Measurements from ENCODE around the gene TMEM106C. TPM values are rescaled to one million over a fixed set of nuclear protein-coding genes. Genes with fewer than 3 reads are reported as not detected.

Gene TMEM106C
- total RNA-seq, 1 experiment from 2014 or later, result 281 TPM

DNA sequence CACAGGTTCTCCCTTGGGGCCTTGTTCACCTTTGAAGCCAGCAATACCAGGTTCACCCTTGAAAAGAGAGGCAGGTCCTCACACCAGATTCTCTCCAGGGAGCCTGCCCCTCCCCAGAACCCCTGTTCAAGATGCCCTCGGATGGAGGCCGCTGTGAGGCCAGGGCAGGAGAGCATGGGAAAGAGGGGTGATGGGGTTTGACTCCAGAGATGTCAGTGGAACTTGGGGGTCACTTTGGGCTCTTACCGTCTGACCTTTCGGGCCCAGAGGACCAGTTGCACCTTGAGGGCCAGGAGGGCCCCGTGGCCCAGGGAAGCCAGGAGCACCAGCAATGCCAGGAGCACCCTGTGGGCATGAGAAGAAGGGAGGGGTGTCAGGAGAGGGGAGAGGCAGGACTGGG lies 23.4 kb downstream of the TMEM106C start:
- TF ChIP-seq, protein P1, sequence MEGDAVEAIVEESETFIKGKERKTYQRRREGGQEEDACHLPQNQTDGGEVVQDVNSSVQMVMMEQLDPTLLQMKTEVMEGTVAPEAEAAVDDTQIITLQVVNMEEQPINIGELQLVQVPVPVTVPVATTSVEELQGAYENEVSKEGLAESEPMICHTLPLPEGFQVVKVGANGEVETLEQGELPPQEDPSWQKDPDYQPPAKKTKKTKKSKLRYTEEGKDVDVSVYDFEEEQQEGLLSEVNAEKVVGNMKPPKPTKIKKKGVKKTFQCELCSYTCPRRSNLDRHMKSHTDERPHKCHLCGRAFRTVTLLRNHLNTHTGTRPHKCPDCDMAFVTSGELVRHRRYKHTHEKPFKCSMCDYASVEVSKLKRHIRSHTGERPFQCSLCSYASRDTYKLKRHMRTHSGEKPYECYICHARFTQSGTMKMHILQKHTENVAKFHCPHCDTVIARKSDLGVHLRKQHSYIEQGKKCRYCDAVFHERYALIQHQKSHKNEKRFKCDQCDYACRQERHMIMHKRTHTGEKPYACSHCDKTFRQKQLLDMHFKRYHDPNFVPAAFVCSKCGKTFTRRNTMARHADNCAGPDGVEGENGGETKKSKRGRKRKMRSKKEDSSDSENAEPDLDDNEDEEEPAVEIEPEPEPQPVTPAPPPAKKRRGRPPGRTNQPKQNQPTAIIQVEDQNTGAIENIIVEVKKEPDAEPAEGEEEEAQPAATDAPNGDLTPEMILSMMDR (IDR thresholded peaks at IDR 0.05; ENCODE audit: insufficient read depth in 1 of 2, low read depth in 1 of 2, low read length in 1 of 2, severe bottlenecking in 1 of 2, unreplicated experiment in 1 of 2), result no peak
- Mint-ChIP-seq H3K27me3 (ENCODE audit: insufficient read depth, unreplicated experiment) (no peaks in the 10 kb centered on the region), H3K4me1 (ENCODE audit: low read depth, unreplicated experiment) (no peaks in the 10 kb centered on the region), H3K36me3 (ENCODE audit: insufficient read depth, unreplicated experiment) (peaks cover 26% of the 10 kb centered on the region), H3K27ac (ENCODE audit: unreplicated experiment) (no peak overlapping the region), H3K4me3 (ENCODE audit: unreplicated experiment) (no peak overlapping the region), H3K9me3 (ENCODE audit: unreplicated experiment) (no peaks in the 10 kb centered on the region)
- intact Hi-C loops (cut with micrococcal nuclease; ENCODE audit: unreplicated experiment), result no loop called here
- Histone ChIP-seq H3K4me3 (ENCODE audit: low read depth, low read length) (no peak overlapping the region), H3K36me3 (ENCODE audit: control insufficient read depth, insufficient read depth, low read length) (no peaks in the 10 kb centered on the region; the same call in 1 of the 2 replicates), H3K9me3 (no peaks in the 10 kb centered on the region), H3K27me3 (replicated peaks; ENCODE audit: control insufficient read depth, insufficient read depth, low read length) (no peaks in the 10 kb centered on the region), H3K4me1 (no peaks in the 10 kb centered on the region)
- DNase-seq, result peak in 1 of 2 experiments; percentile 34
- no TSS peak for BruUV-seq (replicated peaks)
- ChIA-PET POLR2A (no interaction called here), CTCF (no interaction called here)

DNA sequence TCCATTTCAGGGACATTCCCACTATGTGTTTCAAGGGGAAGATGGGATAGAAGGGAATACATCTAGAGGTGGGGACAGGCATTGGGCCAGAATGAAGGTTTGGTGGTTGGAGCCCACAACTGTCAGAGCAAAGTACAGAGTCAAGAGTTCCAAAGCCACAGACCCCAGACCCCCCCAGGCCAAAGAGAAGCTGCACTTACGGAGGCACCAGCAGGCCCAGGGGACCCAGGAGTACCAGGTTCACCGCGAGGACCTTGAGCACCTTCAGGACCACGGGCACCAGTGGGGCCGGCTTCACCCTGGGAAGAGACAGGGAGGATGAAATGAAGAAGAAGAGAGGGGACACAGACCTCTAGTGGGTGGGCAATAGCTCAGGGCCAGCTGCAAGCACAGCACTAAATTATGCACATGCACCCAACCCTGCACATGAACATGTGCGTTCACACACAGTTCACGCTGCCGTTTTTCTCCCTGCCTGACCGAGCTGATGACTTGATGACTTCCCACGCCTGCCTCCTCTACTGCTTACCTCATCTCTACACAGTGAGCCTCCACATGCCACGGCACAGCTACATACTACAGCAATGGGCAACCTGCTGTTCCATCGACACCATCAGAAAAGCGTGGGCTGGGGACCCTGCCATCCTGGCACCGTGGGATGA lies 24.1 kb downstream of the TMEM106C start:
- H3K27ac Mint-ChIP-seq (ENCODE audit: unreplicated experiment), result no peak overlapping the region
- Histone ChIP-seq H3K27me3 (replicated peaks; ENCODE audit: control insufficient read depth, insufficient read depth, low read length) (no peaks in the 10 kb centered on the region), H3K9me3 (no peaks in the 10 kb centered on the region), H3K36me3 (ENCODE audit: control insufficient read depth, insufficient read depth, low read length) (no peaks in the 10 kb centered on the region; the same call in 1 of the 2 replicates), H3K4me1 (no peaks in the 10 kb centered on the region), H3K4me3 (ENCODE audit: low read depth, low read length) (no peak overlapping the region)
- BruUV-seq (replicated peaks), result no TSS peak
- H3K4me1 Mint-ChIP-seq (ENCODE audit: low read depth, unreplicated experiment), result no peaks in the 10 kb centered on the region
- no peaks in the 10 kb centered on the region for H3K9me3 Mint-ChIP-seq (ENCODE audit: unreplicated experiment)
- intact Hi-C loops (cut with micrococcal nuclease; ENCODE audit: unreplicated experiment), result no loop called here
- TF ChIP-seq, protein P1 (IDR thresholded peaks at IDR 0.05; ENCODE audit: insufficient read depth in 1 of 2, low read depth in 1 of 2, low read length in 1 of 2, severe bottlenecking in 1 of 2, unreplicated experiment in 1 of 2), result no peak
- ChIA-PET POLR2A (interaction anchor here (0.5 kb wide), 1 partner anchor 18 kb away, joined by 5 read pairs; no protein-coding TSS in a partner anchor), CTCF (no interaction called here)
- no peaks in the 10 kb centered on the region for H3K27me3 Mint-ChIP-seq (ENCODE audit: insufficient read depth, unreplicated experiment)
- H3K4me3 Mint-ChIP-seq (ENCODE audit: unreplicated experiment), result no peak overlapping the region
- DNase-seq, result peak in 1 of 2 experiments; percentile 30
- peaks cover 26% of the 10 kb centered on the region for H3K36me3 Mint-ChIP-seq (ENCODE audit: insufficient read depth, unreplicated experiment)

DNA sequence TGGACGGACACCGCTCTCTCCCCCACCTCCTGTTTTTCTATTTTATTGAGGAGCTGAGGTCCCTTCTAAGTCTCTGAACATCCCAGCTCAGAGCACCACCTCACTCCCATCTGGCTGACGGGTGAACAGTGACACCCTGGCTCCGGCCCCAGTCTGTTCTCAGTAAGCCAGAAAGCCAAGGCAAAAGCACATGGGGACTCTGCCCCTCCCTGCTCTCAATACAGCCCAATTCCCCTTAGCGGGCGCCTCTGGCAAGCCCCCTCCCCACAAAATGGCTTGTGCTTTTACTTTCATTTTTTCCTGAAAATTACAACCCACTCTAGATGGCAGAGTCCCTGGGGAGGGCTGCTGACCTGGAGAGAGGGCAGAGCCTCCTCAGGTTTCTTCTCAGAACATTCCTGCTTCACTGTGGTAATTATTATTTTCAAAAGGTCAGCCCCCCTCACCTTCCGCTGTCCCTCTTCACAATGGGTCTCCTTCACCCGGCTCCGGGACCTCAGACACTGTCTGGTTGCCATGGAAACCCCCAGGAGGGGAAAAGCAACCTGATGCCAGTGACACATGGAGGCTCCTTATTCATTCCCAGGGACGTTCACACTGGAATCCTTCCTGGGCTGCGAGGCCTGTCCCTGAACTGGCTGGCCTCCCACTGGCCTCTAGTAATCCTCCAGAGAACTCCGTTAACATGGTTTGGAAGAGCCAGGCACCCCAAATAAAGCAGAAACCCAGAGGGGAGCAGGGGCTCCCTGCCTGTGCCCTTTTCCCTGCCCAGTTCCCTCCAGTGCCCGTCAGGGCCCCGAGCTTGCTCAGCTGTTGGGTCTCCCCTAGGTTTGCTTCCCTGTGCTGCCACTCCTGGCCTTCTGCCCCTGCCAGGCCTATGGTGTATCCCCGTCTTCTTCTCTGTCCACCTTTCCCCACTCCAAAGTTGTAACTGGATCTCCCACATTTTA lies 25.0 kb downstream of the TMEM106C start:
- TF ChIP-seq, protein P1 (IDR thresholded peaks at IDR 0.05; ENCODE audit: insufficient read depth in 1 of 2, low read depth in 1 of 2, low read length in 1 of 2, severe bottlenecking in 1 of 2, unreplicated experiment in 1 of 2), result no peak
- CTCF ChIA-PET, result no interaction called here
- intact Hi-C loops (cut with micrococcal nuclease; ENCODE audit: unreplicated experiment), result no loop called here
- H3K36me3 Mint-ChIP-seq (ENCODE audit: insufficient read depth, unreplicated experiment), result peaks cover 26% of the 10 kb centered on the region
- Histone ChIP-seq H3K27me3 (replicated peaks; ENCODE audit: control insufficient read depth, insufficient read depth, low read length) (no peaks in the 10 kb centered on the region), H3K4me3 (ENCODE audit: low read depth, low read length) (no peak overlapping the region), H3K4me1 (no peaks in the 10 kb centered on the region), H3K9me3 (no peaks in the 10 kb centered on the region), H3K36me3 (ENCODE audit: control insufficient read depth, insufficient read depth, low read length) (no peaks in the 10 kb centered on the region; the same call in 1 of the 2 replicates)
- no peak overlapping the region for H3K27ac Mint-ChIP-seq (ENCODE audit: unreplicated experiment)
- POLR2A ChIA-PET, result no interaction called here
- peak in 1 of 2 experiments; percentile 37 for DNase-seq
- BruUV-seq (replicated peaks), result no TSS peak
- no peaks in the 10 kb centered on the region for H3K27me3 Mint-ChIP-seq (ENCODE audit: insufficient read depth, unreplicated experiment)
- H3K4me1 Mint-ChIP-seq (ENCODE audit: low read depth, unreplicated experiment), result no peaks in the 10 kb centered on the region
- H3K9me3 Mint-ChIP-seq (ENCODE audit: unreplicated experiment), result no peaks in the 10 kb centered on the region
- H3K4me3 Mint-ChIP-seq (ENCODE audit: unreplicated experiment), result no peak overlapping the region
